ENCODE results near the gene GLRX3.
"Not testable (repeated sequence)": the region's sequence is repeated elsewhere in the genome, so short reads cannot be mapped to it uniquely, and the experiment has no call there.

- not testable (repeated sequence) for TF ChIP-seq CTCF (IDR thresholded peaks at IDR 0.05; ENCODE audit: low read depth, low read length); EZH2phosphoT487 (IDR thresholded peaks at IDR 0.05; ENCODE audit: low read depth)
Observed at GRCh38 chr10:130108146-130108545, 28.0 kb upstream of the GLRX3 start.
